ENCODE measurements around the gene TUSC2. TPM values are rescaled to one million over a fixed set of nuclear protein-coding genes. Genes with fewer than 3 reads are reported as not detected.

TUSC2 gene
- total RNA-seq, 4 donors from 2014 or later, result 12.8 to 21.7 (median 17.4) TPM

DNA sequence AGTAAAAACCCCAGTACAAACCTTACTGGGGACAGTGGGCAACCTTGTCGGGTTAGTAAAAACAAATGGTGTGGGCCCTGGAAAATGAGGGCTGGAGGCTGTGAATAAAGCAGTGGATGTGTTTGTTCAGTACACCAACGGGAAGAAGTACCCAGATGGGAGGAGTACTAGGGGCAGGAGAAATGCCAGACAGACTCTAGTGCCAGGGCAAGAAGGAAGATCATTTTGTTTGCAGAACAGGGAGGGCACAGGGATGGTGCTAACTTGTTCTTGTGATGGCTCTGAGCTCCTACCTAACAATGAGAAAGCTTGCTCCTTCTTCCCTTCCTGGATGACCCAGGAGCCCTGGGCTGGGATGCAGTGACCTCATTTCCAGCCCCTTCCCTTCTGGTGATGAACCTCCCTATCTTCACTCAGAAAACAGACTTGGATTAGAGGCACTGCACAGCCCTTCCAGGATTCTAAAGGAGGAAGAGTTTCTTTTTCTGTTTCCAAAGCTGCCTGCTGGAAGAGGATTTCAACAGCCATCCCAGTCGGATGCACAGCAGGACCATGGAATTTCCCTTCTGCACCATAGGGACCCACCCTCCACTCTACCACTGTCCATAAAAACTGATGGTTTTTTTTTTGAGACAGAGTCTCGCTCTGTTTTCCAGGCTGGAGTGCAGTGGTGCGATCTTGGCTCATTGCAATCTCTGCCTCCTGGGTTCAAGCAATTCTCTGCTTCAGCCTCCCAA lies 6.5 kb upstream of the TUSC2 start:
- Histone ChIP-seq H3K27me3 (no peaks in the 10 kb centered on the region), H3K4me1 (peaks cover 66% of the 10 kb centered on the region), H3K4me3 (peak overlapping the region; percentile 5), H3K36me3 (peaks cover 30% of the 10 kb centered on the region), H3K27ac (peak overlapping the region; percentile 94), H3K9me3 (no peaks in the 10 kb centered on the region)
- 50% methylated on average over 5 of the region's 5 CpGs for WGBS
- TF ChIP-seq POLR2A (IDR thresholded peaks at IDR 0.05), result no peak
- no peak for TF ChIP-seq EP300 (IDR thresholded peaks at IDR 0.05)
- no peak for TF ChIP-seq POLR2AphosphoS5 (IDR thresholded peaks at IDR 0.05)
- no peak for TF ChIP-seq CTCF (IDR thresholded peaks at IDR 0.05)
- DNase-seq (ENCODE audit: low spot score in 2 of 2), result no peak

DNA sequence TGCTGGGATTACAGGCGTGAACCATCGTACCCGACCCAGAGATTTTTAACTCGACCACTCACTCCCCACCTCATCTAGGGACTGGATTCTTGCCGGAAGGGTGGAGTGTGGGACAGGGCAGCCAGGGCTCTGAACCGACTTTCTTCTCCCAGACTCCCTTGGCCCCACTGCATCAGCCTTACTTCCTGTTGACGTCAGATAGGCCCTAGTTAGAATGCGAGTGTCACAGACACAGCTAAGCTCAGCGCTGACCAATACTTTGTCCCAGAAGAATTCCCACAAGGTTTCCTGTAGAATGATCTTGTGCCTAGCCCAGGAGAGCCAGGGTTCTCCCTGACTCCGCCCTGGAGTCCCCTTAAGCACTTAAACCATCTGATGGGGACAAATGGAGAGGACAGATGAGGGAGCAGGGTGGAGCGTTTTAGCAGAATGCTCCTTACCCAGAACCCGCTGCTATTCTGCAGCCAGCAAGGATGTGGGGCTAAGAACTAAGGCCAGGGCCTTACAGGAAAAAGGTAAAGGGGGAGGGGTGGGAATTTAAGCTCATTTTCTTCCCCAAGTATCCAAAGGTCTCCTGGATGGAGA lies 5.8 kb upstream of the TUSC2 start:
- DNase-seq (ENCODE audit: low spot score in 2 of 2), result no peak
- Histone ChIP-seq H3K4me3 (peak overlapping the region; percentile 5), H3K27me3 (no peaks in the 10 kb centered on the region), H3K27ac (peak overlapping the region; percentile 94), H3K9me3 (no peaks in the 10 kb centered on the region), H3K4me1 (peaks cover 61% of the 10 kb centered on the region), H3K36me3 (peaks cover 34% of the 10 kb centered on the region)
- WGBS, result 41% methylated on average over 12 of the region's 12 CpGs
- no peak for TF ChIP-seq POLR2AphosphoS5 (IDR thresholded peaks at IDR 0.05)
- TF ChIP-seq POLR2A (IDR thresholded peaks at IDR 0.05), result no peak
- TF ChIP-seq CTCF (IDR thresholded peaks at IDR 0.05), result no peak
- TF ChIP-seq EP300 (IDR thresholded peaks at IDR 0.05), result no peak

- TF ChIP-seq POLR2AphosphoS5 (IDR thresholded peaks at IDR 0.05), result no peak
- TF ChIP-seq CTCF (IDR thresholded peaks at IDR 0.05), result no peak
- no peak for TF ChIP-seq EP300 (IDR thresholded peaks at IDR 0.05)
- no peak for TF ChIP-seq POLR2A (IDR thresholded peaks at IDR 0.05)
- no peaks in the 10 kb centered on the region for H3K27me3 ChIP-seq
- H3K36me3 ChIP-seq, result peaks cover 34% of the 10 kb centered on the region
- DNase-seq (ENCODE audit: low spot score in 2 of 2), result no peak
- H3K4me3 ChIP-seq, result no peak overlapping the region
- peaks cover 65% of the 10 kb centered on the region for H3K4me1 ChIP-seq
- H3K27ac ChIP-seq, result no peak overlapping the region
- H3K9me3 ChIP-seq, result no peaks in the 10 kb centered on the region
- 94% methylated on average over 19 of the region's 19 CpGs for WGBS
These were observed 3.4 kb upstream of the TUSC2 start for GRCh38 chr3:50331364-50331907.

- DNase-seq (ENCODE audit: low spot score in 2 of 2), result no peak
- TF ChIP-seq POLR2AphosphoS5 (IDR thresholded peaks at IDR 0.05) (no peak), EP300 (IDR thresholded peaks at IDR 0.05) (no peak), POLR2A (IDR thresholded peaks at IDR 0.05) (no peak), CTCF (IDR thresholded peaks at IDR 0.05) (no peak)
- peaks cover 62% of the 10 kb centered on the region for H3K4me1 ChIP-seq
- H3K9me3 ChIP-seq, result no peaks in the 10 kb centered on the region
- H3K27ac ChIP-seq, result no peak overlapping the region
- H3K36me3 ChIP-seq, result peaks cover 43% of the 10 kb centered on the region
- 93% methylated on average over 5 of the region's 10 CpGs for WGBS
- no peak overlapping the region for H3K4me3 ChIP-seq
- H3K27me3 ChIP-seq, result no peaks in the 10 kb centered on the region
These were observed 2.3 kb upstream of the TUSC2 start for GRCh38 chr3:50330330-50330729.

DNA sequence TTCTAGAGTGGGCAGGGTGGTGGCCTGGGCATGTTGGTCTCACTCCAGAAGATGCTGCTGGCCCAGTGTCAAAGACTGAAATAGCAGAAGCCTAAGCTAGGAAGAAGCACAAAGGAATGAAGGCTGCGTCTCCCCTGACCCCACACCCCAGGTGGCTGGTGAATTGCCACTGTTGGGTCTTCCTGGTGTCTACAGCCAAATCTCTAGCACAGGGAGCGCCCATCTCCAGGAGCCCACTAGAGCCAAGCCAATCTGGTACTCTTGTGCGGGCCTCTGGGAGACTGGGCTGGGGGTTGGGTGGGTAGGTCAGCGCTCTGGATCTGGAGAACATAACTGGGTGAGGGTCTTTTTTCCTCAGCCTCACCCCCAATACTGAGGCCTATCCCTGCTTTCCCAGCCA lies 894 bp downstream of the TUSC2 start:
- H3K4me3 ChIP-seq, result peak overlapping the region; percentile 79
- 20% methylated on average over 1 of the region's 4 CpGs for WGBS
- H3K36me3 ChIP-seq, result peaks cover 42% of the 10 kb centered on the region
- H3K9me3 ChIP-seq, result no peaks in the 10 kb centered on the region
- no peaks in the 10 kb centered on the region for H3K27me3 ChIP-seq
- H3K4me1 ChIP-seq, result peaks cover 57% of the 10 kb centered on the region
- H3K27ac ChIP-seq, result peak overlapping the region; percentile 76
- no peak for DNase-seq (ENCODE audit: low spot score in 2 of 2)
- TF ChIP-seq EP300 (IDR thresholded peaks at IDR 0.05) (no peak), POLR2A (IDR thresholded peaks at IDR 0.05) (no peak)
